ENCODE measurements around the gene FPR3. TPM values are rescaled to one million over a fixed set of nuclear protein-coding genes. Genes with fewer than 3 reads are reported as not detected.
"Not testable (repeated sequence)": the region's sequence is repeated elsewhere in the genome, so short reads cannot be mapped to it uniquely, and the experiment has no call there.

Gene FPR3
- polyA plus RNA-seq, 1 experiment, result not detected

GRCh38 chr19:51761696-51762095 is 33.3 kb upstream of the FPR3 start:
- CTCF ChIA-PET, result interaction anchor here (1.5 kb wide), 1 partner anchor 16 kb away, joined by 5 read pairs; no protein-coding TSS in a partner anchor

GRCh38 chr19:51765086-51765485 is 29.9 kb upstream of the FPR3 start:
- H3K27ac ChIP-seq (ENCODE audit: low read depth, low read length), result no peak overlapping the region
- DNase-seq (ENCODE audit: low read depth, low spot score), result no peak
- POLR2A ChIA-PET, result no interaction called here
- H3K9me3 ChIP-seq (ENCODE audit: control insufficient read depth, insufficient read depth, low read length), result no peaks in the 10 kb centered on the region
- no peaks in the 10 kb centered on the region for H3K27me3 ChIP-seq (ENCODE audit: control insufficient read depth, insufficient read depth, low read length)
- no peak for TF ChIP-seq CTCF (IDR thresholded peaks at IDR 0.05; ENCODE audit: low read depth, low read length)
- no peak overlapping the region for H3K4me3 ChIP-seq (ENCODE audit: low read depth, low read length)
- CTCF ChIA-PET, result interaction anchor here (1.7 kb wide), 1 partner anchor 13 kb away, joined by 4 read pairs; no protein-coding TSS in a partner anchor

More at GRCh38 chr19:51761696-51762095, 33.3 kb upstream of the FPR3 start:
- DNase-seq (ENCODE audit: low read depth, low spot score), result no peak
- H3K27ac ChIP-seq (ENCODE audit: low read depth, low read length), result no peak overlapping the region
- H3K27me3 ChIP-seq (ENCODE audit: control insufficient read depth, insufficient read depth, low read length), result no peaks in the 10 kb centered on the region
- POLR2A ChIA-PET, result no interaction called here
- no peak overlapping the region for H3K4me3 ChIP-seq (ENCODE audit: low read depth, low read length)
- no peaks in the 10 kb centered on the region for H3K9me3 ChIP-seq (ENCODE audit: control insufficient read depth, insufficient read depth, low read length)
- TF ChIP-seq CTCF (IDR thresholded peaks at IDR 0.05; ENCODE audit: low read depth, low read length), result no peak

- no peak for TF ChIP-seq CTCF (IDR thresholded peaks at IDR 0.05; ENCODE audit: low read depth, low read length)
- Histone ChIP-seq H3K9me3 (ENCODE audit: control insufficient read depth, insufficient read depth, low read length) (no peaks in the 10 kb centered on the region), H3K4me3 (ENCODE audit: low read depth, low read length) (no peak overlapping the region), H3K27ac (ENCODE audit: low read depth, low read length) (no peak overlapping the region), H3K27me3 (ENCODE audit: control insufficient read depth, insufficient read depth, low read length) (no peaks in the 10 kb centered on the region)
- ChIA-PET POLR2A (no interaction called here), CTCF (interaction anchor here (1.7 kb wide), 1 partner anchor 11 kb away, joined by 4 read pairs; no protein-coding TSS in a partner anchor)
- DNase-seq (ENCODE audit: low read depth, low spot score), result no peak
These were observed 28.5 kb upstream of the FPR3 start for GRCh38 chr19:51766461-51766860.

- Histone ChIP-seq H3K27ac (ENCODE audit: low read depth, low read length) (no peak overlapping the region), H3K27me3 (ENCODE audit: control insufficient read depth, insufficient read depth, low read length) (no peaks in the 10 kb centered on the region), H3K9me3 (ENCODE audit: control insufficient read depth, insufficient read depth, low read length) (no peaks in the 10 kb centered on the region), H3K4me3 (ENCODE audit: low read depth, low read length) (no peak overlapping the region)
- ChIA-PET POLR2A (no interaction called here), CTCF (interaction anchor here (0.8 kb wide), 1 partner anchor 114 kb away, joined by 3 read pairs; no protein-coding TSS in a partner anchor)
- DNase-seq (ENCODE audit: low read depth, low spot score), result no peak
- TF ChIP-seq CTCF (IDR thresholded peaks at IDR 0.05; ENCODE audit: low read depth, low read length), result no peak
These were observed 23.4 kb upstream of the FPR3 start for GRCh38 chr19:51771376-51772130.

GRCh38 chr19:51772977-51773376 is 22.0 kb upstream of the FPR3 start:
- ChIA-PET CTCF (interaction anchor here (0.6 kb wide), 1 partner anchor 669 kb away, joined by 3 read pairs; no protein-coding TSS in a partner anchor), POLR2A (no interaction called here)
- Histone ChIP-seq H3K27me3 (ENCODE audit: control insufficient read depth, insufficient read depth, low read length) (no peaks in the 10 kb centered on the region), H3K9me3 (ENCODE audit: control insufficient read depth, insufficient read depth, low read length) (no peaks in the 10 kb centered on the region), H3K4me3 (ENCODE audit: low read depth, low read length) (no peak overlapping the region), H3K27ac (ENCODE audit: low read depth, low read length) (no peak overlapping the region)
- no peak for DNase-seq (ENCODE audit: low read depth, low spot score)
- no peak for TF ChIP-seq CTCF (IDR thresholded peaks at IDR 0.05; ENCODE audit: low read depth, low read length)

- CTCF ChIA-PET, result interaction anchor here (1.2 to 2.4 kb wide), 9 partner anchors 15 to 303 kb away, joined by 3 to 21 read pairs (median 5); no protein-coding TSS in a partner anchor
- H3K9me3 ChIP-seq (ENCODE audit: control insufficient read depth, insufficient read depth, low read length); H3K27me3 ChIP-seq (ENCODE audit: control insufficient read depth, insufficient read depth, low read length); H3K27ac ChIP-seq (ENCODE audit: low read depth, low read length); DNase-seq (ENCODE audit: low read depth, low spot score); H3K4me3 ChIP-seq (ENCODE audit: low read depth, low read length); POLR2A ChIA-PET: not testable (repeated sequence)
These were observed 18.4 kb upstream of the FPR3 start for GRCh38 chr19:51776561-51776960.
